HCT116 (cell line): ENCODE measurements around the gene GPX3. TPM values are rescaled to one million over a fixed set of nuclear protein-coding genes. Genes with fewer than 3 reads are reported as not detected.

ENCODE experiments used
- ATAC-seq: fragments of 200-7000 bp; cut with Tn5 transposase; 2 replicates; pipeline ENCODE4 v1.9.1; 2020; ENCODE audit warnings: mild to moderate bottlenecking, moderate library complexity
- BruUV-seq: library from RNA; stranded (reverse); fragments of 400-500 nt; replicated peaks from 2 replicates; lab custom pipeline; 2021; lab: Mats Ljungman, UMichigan
- CTCF ChIA-PET: fragments of 300-600 bp; sonication (Branson Sonifier 250); formaldehyde crosslinking; loops from one replicate; lab custom pipeline; 2021; ENCODE audit warnings: antibody characterized with exemption; lab: Charles Lee
- POLR2A ChIA-PET: fragments of 300-600, 350-600 bp; sonication (Branson Sonifier 250); formaldehyde crosslinking; loops from one replicate; lab custom pipeline; 2021; ENCODE audit warnings: antibody characterized with exemption; lab: Charles Lee
- RAD21 ChIA-PET, 2 experiments: fragments of 300-600 bp; sonication (Branson Sonifier 250); formaldehyde crosslinking; loops; one replicate each; lab custom pipeline; 2023; ENCODE audit warnings: low total read pairs in 2 of 2; ENCODE audit not compliant: uncharacterized antibody in 2 of 2, unreplicated experiment in 2 of 2, low non-redundant PET in 1 of 2; lab: Charles Lee
- DNase-seq: peaks from one replicate; pipeline ENCODE4 v3.0.0-alpha.2; 2010; ENCODE audit warnings: low read depth, low spot score
- H2AFZ ChIP-seq: fragments of 200-600 bp; shearing (Covaris generic), sonication (generic); 2 replicates; pipeline ENCODE4 v1.6.1; 2017; ENCODE audit warnings: low read depth, mixed run types, mixed read lengths, antibody characterized with exemption, low read length; ENCODE audit not compliant: poor library complexity, severe bottlenecking
- H3K27ac ChIP-seq: 2 replicates; pipeline ENCODE4 v1.5.1; 2012; ENCODE audit warnings: low read depth, low read length
- H3K27me3 ChIP-seq: fragments of 200-600 bp; sonication (generic); 2 replicates; pipeline ENCODE4 v1.6.1; 2016; ENCODE audit warnings: mixed run types, low read length, mixed read lengths; ENCODE audit not compliant: insufficient read depth
- H3K36me3 ChIP-seq, 2 experiments: fragments of 200-500 bp in 1 of 2; fragments of 200-600 bp in 1 of 2; sonication (Bioruptor generic) in 1 of 2; sonication (generic) in 1 of 2; 2 replicates each; pipeline versions ENCODE4 v1.5.1 to v1.6.1; 2014 to 2016; ENCODE audit warnings: low read length in 2 of 2, inconsistent platforms in 1 of 2, mixed read lengths in 1 of 2, mixed run types in 1 of 2; ENCODE audit not compliant: insufficient read depth in 2 of 2, control insufficient read depth in 1 of 2
- H3K4me1 ChIP-seq, 2 experiments: fragments of 200-600 bp in 1 of 2; sonication (generic) in 1 of 2; 2 replicates each; pipeline versions ENCODE4 v1.5.1 to v1.6.1; 2012 to 2017; ENCODE audit warnings: low read length in 2 of 2, inconsistent platforms in 1 of 2, mild to moderate bottlenecking in 1 of 2, mixed read lengths in 1 of 2, mixed run types in 1 of 2, moderate library complexity in 1 of 2; ENCODE audit not compliant: insufficient read depth in 2 of 2, control insufficient read depth in 1 of 2
- H3K4me2 ChIP-seq: fragments of 200-600 bp; sonication (generic); 2 replicates; pipeline ENCODE4 v1.6.1; 2017; ENCODE audit warnings: mixed run types, low read length, mixed read lengths
- H3K4me3 ChIP-seq, 2 experiments: fragments of 200-600 bp in 1 of 2; sonication (generic) in 1 of 2; replicated peaks in 1 of 2; 2 replicates each; pipeline ENCODE4 v1.5.1; 2011 to 2016; ENCODE audit warnings: low read length in 2 of 2, control low read depth in 1 of 2, low read depth in 1 of 2, mild to moderate bottlenecking in 1 of 2, mixed read lengths in 1 of 2, mixed run types in 1 of 2
- H3K79me2 ChIP-seq: fragments of 200-600 bp; sonication (generic); 2 replicates; pipeline ENCODE4 v1.6.1; 2017; ENCODE audit warnings: mild to moderate bottlenecking, mixed run types, low read length, moderate library complexity, mixed read lengths; ENCODE audit not compliant: insufficient read depth
- H3K9ac ChIP-seq: fragments of 200-600 bp; sonication (generic); 2 replicates; pipeline ENCODE4 v1.6.1; 2016; ENCODE audit warnings: low read length, mixed read lengths
- H3K9me2 ChIP-seq: fragments of 200-600 bp; sonication (generic), shearing (Covaris generic); 2 replicates; pipeline ENCODE4 v1.6.1; 2017; ENCODE audit warnings: mixed run types, mild to moderate bottlenecking, moderate library complexity; ENCODE audit not compliant: insufficient read depth
- H3K9me3 ChIP-seq, 2 experiments: fragments of 200-500 bp in 1 of 2; fragments of 200-600 bp in 1 of 2; sonication (Bioruptor generic) in 1 of 2; sonication (generic) in 1 of 2; 2 replicates each; pipeline ENCODE4 v1.6.1; 2014 to 2017; ENCODE audit warnings: low read length in 2 of 2, mixed read lengths in 2 of 2, inconsistent platforms in 1 of 2, low read depth in 1 of 2, mild to moderate bottlenecking in 1 of 2, mixed run types in 1 of 2, moderate library complexity in 1 of 2; ENCODE audit not compliant: control insufficient read depth in 1 of 2, insufficient read depth in 1 of 2
- H4K20me1 ChIP-seq: fragments of 200-600 bp; sonication (generic), shearing (Covaris generic); 2 replicates; pipeline ENCODE4 v1.6.1; 2017; ENCODE audit warnings: mixed run types, mild to moderate bottlenecking, moderate library complexity; ENCODE audit not compliant: insufficient read depth
- ATF3 ChIP-seq: IDR thresholded peaks from 2 replicates; pipeline ENCODE4 v1.6.1; 2012
- CEBPB ChIP-seq: IDR thresholded peaks from 2 replicates; pipeline ENCODE4 v1.6.1; 2012; ENCODE audit warnings: low read depth
- CTCF ChIP-seq, 3 experiments: fragments of 200-600 bp in 1 of 3; sonication (generic) in 1 of 3; IDR thresholded peaks in 2 of 3; conservative IDR thresholded peaks in 1 of 3; 2 replicates each; pipeline ENCODE4 v1.5.1; 2012 to 2017; ENCODE audit warnings: low read depth in 2 of 3, low read length in 2 of 3, antibody characterized with exemption in 1 of 3, borderline replicate concordance in 1 of 3, control low read depth in 1 of 3, mild to moderate bottlenecking in 1 of 3, mixed read lengths in 1 of 3, mixed run types in 1 of 3, moderate library complexity in 1 of 3; ENCODE audit not compliant: insufficient read depth in 1 of 3
- EGR1 ChIP-seq: IDR thresholded peaks from 2 replicates; pipeline ENCODE4 v1.6.1; 2012; ENCODE audit warnings: low read depth
- ELF1 ChIP-seq: IDR thresholded peaks from 2 replicates; pipeline ENCODE4 v1.6.1; 2012; ENCODE audit warnings: low read depth, borderline replicate concordance
- EZH2 ChIP-seq: fragments of 200-600 bp; sonication (generic); IDR thresholded peaks from 2 replicates; pipeline ENCODE4 v1.6.1; 2017; ENCODE audit warnings: antibody characterized with exemption, mixed run types
- JUND ChIP-seq: IDR thresholded peaks from 2 replicates; pipeline ENCODE4 v1.6.1; 2012
- MAX ChIP-seq: IDR thresholded peaks from 2 replicates; pipeline ENCODE4 v1.6.1; 2012
- REST ChIP-seq: IDR thresholded peaks from 2 replicates; pipeline ENCODE4 v1.6.1; 2012; ENCODE audit warnings: low read depth
- TCF7L2 ChIP-seq: IDR thresholded peaks from 2 replicates; pipeline ENCODE4 v1.7.0; 2011; ENCODE audit warnings: borderline replicate concordance, inconsistent platforms; ENCODE audit not compliant: insufficient read depth, insufficient read length; ENCODE audit errors: extremely low read depth
- YY1 ChIP-seq: IDR thresholded peaks from 2 replicates; pipeline ENCODE4 v1.6.1; 2011; ENCODE audit warnings: low read length, low read depth, moderate library complexity, mild to moderate bottlenecking; ENCODE audit not compliant: insufficient replicate concordance; ENCODE audit errors: extremely low read depth
- ZBTB33 ChIP-seq: IDR thresholded peaks from 2 replicates; pipeline ENCODE4 v1.6.1; 2011; ENCODE audit warnings: mild to moderate bottlenecking, low read length, moderate library complexity; ENCODE audit not compliant: insufficient replicate concordance; ENCODE audit errors: extremely low read depth
- ZFX ChIP-seq: fragments of 450-650 bp; IDR thresholded peaks from 2 replicates; pipeline ENCODE4 v1.6.1; 2017
- intact Hi-C: fragments of 100-400 bp; cut with micrococcal nuclease; formaldehyde crosslinking; loops from 2 replicates; pipeline ENCODE4 v1.10.0; 2022
- total RNA-seq: library from RNA; stranded (reverse); gene quantifications from one replicate; pipeline ENCODE4 v1.2.1, GENCODE V29; 2021; ENCODE audit not compliant: unreplicated experiment

The GPX3 gene
- total RNA-seq, 1 experiment from 2014 or later = 0.96 TPM

- ChIA-PET RAD21 (no interaction called here), CTCF (no interaction called here), POLR2A (no interaction called here)
- H4K20me1 ChIP-seq = no peaks in the 10 kb centered on the region
- no peak overlapping the region for H3K4me3 ChIP-seq
- H3K4me2 ChIP-seq = no peak overlapping the region
- no TSS peak for BruUV-seq
- no peaks in the 10 kb centered on the region for H3K9me2 ChIP-seq
- H3K27ac ChIP-seq = no peak overlapping the region
- intact Hi-C loops = no loop called here
- TF ChIP-seq ZFX (no peak), CEBPB (no peak), MAX (no peak), JUND (no peak), ATF3 (no peak), ELF1 (no peak), REST (no peak), EZH2 (no peak), EGR1 (no peak), CTCF (IDR thresholded peaks at IDR 0.05 in 2 of 3, conservative IDR thresholded peaks at IDR 0.05 in 1 of 3; ENCODE audit: borderline replicate concordance in 1 of 3, insufficient read depth in 1 of 3, low read depth in 2 of 3, low read length in 2 of 3) (no peak), ZBTB33 (no peak), TCF7L2 (no peak), YY1 (no peak)
- H3K9ac ChIP-seq = no peak overlapping the region
- H3K9me3 ChIP-seq = no peaks in the 10 kb centered on the region
- H3K79me2 ChIP-seq = no peaks in the 10 kb centered on the region
- H2AFZ ChIP-seq = no peak overlapping the region
- ATAC-seq = no peak
- H3K27me3 ChIP-seq = no peaks in the 10 kb centered on the region
- H3K4me1 ChIP-seq = no peaks in the 10 kb centered on the region
- no peak for DNase-seq
- H3K36me3 ChIP-seq = no peaks in the 10 kb centered on the region
Measured at GRCh38 chr5:151025250-151025606, 4.8 kb downstream of the GPX3 start.
